ENCODE measurements around the gene KDM5B.
"Not testable (repeated sequence)": the region's sequence is repeated elsewhere in the genome, so short reads cannot be mapped to it uniquely, and the experiment has no call there.

KDM5B gene

DNA sequence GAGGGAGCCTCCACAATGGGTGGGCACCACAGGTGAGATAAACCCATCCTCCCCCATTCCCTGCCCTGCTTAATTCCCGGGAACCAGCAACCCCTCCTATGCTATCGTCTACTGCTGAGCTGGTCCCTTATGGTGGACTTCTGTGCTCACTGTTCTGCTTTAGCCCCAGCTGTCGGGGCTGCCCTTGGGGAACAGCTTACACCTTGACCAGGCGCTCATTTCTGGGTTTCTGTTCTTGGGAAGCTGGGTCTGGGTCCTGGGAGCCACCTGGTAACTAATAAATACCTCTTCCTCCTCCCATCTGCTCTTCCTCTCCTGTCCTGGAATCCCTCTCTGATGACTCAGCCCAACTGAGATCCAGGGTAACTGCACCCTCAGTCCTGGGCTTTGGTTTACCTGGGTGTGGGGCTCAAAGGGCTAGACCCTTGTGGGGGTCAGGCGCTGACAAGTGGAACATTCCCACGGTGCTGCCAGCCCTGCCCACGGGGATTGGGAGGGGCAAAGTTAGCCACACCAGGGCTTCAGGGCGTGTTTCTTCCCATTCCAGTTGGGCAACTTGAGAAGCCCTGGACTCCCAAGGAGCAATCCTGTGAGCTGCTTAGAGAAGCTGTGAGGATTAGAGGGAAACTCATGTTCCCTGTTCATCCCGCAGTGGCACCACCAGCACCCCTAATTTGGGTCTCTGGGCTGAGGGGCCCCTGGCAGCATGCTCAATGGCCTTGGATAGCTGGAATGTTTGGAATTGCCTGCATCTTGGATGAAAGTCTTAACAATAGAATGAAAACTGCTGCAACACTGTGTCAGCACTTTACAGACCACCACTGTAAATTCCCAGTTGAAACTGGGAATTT, 4.2 kb upstream of the KDM5B start:
- DNase-seq: no peak

DNA sequence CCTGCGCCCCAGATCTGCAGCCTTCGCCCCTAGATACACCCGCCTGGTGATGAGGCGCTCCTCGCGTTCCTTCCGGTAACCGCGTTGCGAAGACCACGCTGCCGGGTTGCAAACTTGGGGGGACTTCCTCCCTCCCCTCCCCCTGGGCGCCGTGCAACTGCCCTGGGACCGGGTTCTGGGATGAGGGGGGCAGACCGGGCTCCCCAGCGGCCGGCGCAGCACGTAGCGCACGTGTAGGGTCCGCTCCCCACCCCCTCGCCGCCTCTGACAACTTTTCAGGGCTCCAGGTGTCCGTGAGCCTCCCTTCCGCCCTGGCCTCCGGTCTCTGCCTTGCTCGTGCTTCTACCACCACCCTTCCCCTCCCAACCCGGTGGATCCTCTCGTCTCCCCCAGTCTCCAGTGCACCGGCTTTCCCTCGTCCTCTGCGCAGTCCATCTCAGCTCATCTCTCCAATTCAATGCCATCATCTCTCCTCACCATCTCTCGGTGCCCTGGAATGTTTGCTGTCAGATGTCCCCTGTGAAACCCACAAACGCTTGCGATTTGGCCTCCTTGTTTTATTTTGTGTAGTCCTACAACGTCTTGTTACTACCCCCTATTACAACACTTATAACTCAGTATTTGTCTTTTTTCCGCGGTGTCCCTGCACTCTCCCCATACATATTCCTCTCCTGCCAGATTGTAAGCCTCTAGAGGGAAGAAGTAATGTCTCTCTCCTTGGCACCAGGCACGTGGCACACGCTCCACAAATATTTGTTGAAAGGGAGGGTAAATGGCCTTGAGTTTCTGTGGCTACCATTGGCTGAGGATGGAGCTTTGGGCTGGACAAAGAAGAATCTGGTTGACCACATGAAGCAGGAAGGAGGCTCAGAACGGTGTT, 3.3 kb upstream of the KDM5B start:
- DNase-seq: peak; percentile 19

DNA sequence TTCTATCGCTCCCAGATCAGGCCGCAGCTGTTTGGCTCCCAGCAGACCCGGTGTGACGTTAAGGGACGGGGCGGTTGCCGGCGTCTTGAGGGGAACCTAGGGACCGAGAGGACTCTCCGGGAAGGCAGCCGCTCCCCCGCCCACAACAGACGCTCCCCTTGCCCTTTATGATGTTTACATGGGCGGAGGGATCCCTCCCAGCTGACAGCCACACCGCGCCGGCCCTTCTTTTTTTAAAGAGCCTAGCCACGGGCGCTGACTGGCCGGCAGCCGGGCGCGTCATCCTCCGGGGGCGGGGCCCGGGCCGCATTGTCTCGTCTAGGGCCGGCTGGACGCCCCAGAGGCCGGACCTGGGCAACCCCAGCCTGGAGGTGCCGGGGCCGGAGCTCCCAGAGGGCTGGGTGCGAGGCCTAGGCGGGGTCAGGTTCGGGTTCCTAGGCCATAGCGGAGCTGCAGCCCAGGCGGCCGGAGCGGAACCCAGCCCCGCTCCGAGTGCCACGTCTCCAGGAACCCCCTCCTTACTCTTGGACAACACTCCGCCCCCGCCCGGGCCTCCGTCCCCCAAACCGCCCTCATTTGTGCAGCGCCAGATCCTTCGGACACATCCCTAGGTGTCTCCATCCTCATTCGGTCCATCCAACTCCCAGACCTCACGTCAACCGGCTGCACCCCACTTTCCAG, 2.5 kb upstream of the KDM5B start, which contains the start of gene PCAT6:
PCAT6 (plus strand) TSS at position 340 of the 681 bp plus-strand sequence.
- peak; percentile 95 for DNase-seq

DNA sequence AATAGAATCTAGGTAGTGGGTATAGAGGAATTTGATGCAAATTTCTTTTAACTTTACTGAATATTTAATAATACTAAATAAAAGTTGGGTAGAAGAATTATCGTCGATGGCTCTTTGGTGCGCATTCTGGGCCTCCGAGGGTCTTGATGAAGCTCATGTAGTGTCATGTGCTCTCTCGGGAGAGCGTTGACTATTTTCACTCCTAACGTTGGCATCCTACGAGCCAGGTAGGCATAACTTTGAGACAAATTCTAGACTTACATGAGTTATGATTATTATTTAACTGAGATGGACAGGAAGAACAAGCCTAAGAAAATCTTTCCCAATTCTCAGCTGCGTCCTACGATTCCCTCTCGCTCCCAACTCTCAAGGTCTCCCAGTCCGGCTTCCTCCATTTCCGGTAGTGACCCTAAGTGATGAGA, 2.0 kb upstream of the KDM5B start:
- DNase-seq: no peak

- DNase-seq: no peak
Measured at GRCh38 chr1:202809597-202810159, 1.5 kb upstream of the KDM5B start.

- DNase-seq: no peak
Measured at GRCh38 chr1:202807451-202807925, 733 bp downstream of the KDM5B start.

DNA sequence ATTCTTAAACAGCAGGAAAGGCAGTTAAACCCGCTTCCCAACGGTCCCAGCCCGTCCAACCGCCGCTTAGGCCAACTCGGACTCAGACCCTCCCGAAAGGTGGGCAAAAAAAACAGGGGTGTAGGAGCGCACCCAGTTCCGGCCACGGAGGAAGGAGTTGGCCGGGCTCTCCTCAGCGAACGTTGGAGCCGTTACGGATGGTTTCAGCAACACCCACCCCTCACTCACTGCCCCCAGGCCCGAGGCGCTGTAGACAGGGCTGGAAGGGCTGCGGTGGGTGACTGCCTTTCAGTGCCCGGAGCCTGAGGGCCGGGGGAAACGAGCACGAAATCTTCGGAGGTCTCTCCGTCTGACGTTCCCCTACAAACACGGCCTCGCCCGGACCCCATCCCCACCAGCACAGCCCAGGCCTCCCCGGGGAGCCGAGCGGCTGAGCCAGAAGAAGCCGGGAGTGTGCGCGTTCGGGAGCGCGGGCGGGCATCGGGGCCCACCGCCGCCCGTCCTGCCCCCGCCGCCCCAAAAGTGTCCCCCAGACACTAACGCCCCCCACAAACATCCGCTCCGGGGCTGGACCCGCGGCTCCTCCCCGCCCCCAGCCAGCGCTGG, 1.3 kb downstream of the KDM5B start:
- DNase-seq: no peak

- DNase-seq: peak; percentile 29
Measured at GRCh38 chr1:202805886-202806844, 2.1 kb downstream of the KDM5B start.

DNA sequence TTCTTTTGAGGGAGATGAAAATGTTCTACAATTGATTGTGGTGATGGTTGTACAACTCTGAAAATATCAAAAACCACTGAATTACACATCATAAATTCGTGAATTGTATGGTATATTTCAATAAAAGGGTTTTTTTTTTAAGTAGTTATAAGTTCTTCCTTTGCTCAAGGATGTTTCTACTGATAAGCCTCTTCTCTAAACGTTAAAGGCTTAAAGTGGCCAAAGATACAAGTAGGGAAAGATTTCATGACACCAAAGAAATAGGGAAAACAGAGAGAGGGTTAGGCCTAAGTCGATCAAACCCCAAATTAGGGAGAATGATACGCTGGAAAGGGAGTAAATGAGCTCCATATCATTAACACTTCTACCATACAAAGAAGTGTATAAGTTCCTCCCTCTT, 4.1 kb downstream of the KDM5B start:
- DNase-seq: no peak

DNA sequence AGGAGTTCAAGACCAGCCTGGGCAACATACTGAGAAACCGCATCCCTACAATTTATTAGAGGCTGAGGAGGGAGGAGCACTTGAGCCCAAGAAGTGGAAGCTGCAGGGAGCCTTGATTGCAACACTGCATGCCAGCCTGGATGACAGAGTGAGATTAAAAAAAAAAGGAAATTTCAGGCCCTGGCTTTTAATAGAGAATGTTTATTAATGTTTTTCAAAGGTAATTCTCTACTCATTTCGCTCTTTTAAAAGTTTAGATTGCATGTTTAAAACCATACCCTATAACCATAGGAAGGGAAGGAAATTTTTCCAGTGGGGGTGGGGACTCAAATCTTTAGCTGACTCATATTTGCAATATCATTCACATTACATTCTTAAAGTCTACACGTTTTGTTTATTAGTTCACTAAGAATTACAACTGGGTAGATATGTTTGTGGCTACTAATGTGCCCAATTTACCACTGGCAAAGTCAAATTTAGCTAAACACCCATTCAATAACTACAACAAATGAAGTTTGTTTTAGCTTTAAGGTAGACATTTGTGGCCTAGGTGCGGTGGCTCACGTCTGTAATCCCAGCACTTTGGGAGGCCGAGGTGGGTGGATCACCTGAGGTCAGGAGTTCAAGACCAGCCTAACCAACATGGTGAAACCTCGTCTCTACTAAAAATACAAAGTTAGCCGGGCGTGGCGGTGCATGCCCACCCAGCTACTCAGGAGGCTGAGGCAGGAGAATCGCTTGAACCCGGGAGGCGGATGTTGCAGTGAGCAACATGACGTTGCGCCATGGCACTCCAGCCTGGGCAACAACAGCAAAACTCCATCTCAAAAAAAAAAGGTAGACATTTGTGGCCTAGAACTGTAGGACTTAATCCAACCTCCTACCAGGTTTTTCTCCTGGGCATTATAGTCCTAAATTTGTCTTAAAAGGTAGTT, 5.0 kb downstream of the KDM5B start:
- DNase-seq: no peak

- no peak for DNase-seq
Measured at GRCh38 chr1:202802034-202802433, 6.2 kb downstream of the KDM5B start.

- no peak for DNase-seq
Measured at GRCh38 chr1:202801175-202801574, 7.0 kb downstream of the KDM5B start.

DNA sequence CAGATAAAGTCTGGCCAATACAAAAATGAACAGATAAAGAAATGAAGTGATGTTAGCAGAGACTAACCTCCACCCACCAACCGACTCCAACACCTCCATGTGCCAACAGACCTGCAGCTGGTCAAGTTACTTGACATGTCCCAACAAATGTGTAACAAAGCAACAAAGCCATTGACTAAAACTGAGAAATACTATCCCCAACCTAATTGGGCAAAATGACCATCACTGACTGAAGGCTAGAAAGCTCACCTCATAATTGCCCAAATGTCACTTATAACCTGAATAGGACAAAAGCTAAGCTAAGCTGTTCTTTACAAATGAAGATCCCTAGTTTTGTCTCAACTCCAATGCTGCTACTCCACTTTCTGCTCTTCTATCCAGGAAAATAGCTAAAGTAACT, 7.5 kb downstream of the KDM5B start:
- no peak for DNase-seq

GRCh38 chr1:202798792-202799331, 9.4 kb downstream of the KDM5B start:
- DNase-seq: no peak

DNA sequence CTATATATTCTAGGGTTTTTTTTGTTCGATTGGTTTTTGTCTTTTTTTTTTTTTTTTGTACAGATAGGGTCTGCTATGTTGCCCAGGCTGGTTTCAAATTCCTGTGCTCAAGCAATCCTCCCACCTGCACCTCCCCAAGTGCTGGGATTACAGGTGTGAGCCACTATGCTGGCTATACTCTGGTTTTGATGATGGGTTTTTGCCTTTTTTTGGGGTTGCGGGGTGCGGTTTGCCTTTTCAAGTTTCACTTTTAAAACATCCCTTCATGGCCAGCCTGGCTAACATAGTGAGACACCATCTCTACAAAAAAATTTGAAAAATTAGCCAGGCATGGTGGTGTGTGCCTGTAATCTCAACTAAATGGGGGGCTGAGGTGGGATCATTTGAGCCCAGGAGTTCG, 10.0 kb downstream of the KDM5B start:
- no peak for DNase-seq

DNA sequence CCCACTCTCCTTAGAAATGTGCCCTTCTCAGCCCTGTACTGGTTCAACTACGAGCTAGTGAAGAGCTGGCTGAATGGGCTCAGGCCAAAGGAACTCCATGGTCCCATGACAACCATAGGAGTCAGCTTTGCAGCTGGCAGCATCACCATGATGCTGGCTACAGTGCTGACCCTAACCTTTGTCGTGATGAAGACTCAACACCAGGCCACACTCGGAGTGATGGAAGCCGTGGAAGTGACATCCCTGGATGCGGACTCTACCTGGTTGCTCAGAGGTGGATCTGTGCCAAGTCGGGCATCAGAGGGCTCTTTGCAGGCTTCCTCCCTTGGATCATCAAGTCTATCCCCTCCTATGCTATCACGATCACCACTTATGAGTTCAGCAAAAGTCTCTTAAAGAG, 11.6 kb downstream of the KDM5B start:
- no peak for DNase-seq

DNA sequence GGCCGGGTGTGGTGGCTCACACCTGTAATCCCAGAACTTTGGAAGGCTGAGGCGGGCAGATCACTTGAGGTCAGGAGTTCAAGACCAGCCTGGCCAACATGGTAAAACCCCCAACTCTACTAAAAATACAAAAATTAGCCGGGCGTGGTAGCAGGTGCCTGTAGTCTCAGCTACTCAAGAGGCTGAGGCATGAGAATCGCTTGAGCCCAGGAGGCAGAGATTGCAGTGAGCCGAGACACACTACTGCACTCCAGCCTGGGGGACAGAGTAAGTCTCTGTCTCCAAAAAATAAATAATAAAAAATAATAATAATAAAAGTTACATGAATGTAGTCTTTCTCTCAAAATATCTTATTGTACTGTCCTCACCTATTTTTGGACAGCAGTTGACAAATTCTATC, 13.3 kb downstream of the KDM5B start:
- not testable (repeated sequence) for DNase-seq

GRCh38 chr1:202794051-202794740, 14.0 kb downstream of the KDM5B start:
- no peak for DNase-seq

Data from NCI-H510A treated with DMSO at 0.1 percent for 48 hours (cell line).